CD4-positive, alpha-beta memory T cell (primary cell): ENCODE results near the gene MYO1B. TPM values are rescaled to one million over a fixed set of nuclear protein-coding genes. Genes with fewer than 3 reads are reported as not detected.

Source experiments
- CTCF ChIA-PET: fragments of 350-600 bp; sonication (Branson Sonifier 250); formaldehyde crosslinking; loops from one replicate; lab custom pipeline; 2021; ENCODE audit warnings: inconsistent platforms; ENCODE audit not compliant: partially characterized antibody; lab: Charles Lee
- POLR2A ChIA-PET: fragments of 350-600 bp; sonication (Branson Sonifier 250); formaldehyde crosslinking; loops from one replicate; lab custom pipeline; 2021; ENCODE audit not compliant: partially characterized antibody; lab: Charles Lee
- DNase-seq, 5 donors: peaks; one replicate each; pipeline versions ENCODE4 v3.0.0 to v3.0.0-alpha.2; 2020 to 2022; ENCODE audit warnings: mixed read lengths in 1 of 5
- H3K27ac ChIP-seq: one replicate; pipeline ENCODE4 v1.7.0; 2013; ENCODE audit warnings: low read depth, low read length
- H3K27me3 ChIP-seq: 2 replicates; pipeline ENCODE4 v1.7.0; 2013; ENCODE audit warnings: mild to moderate bottlenecking, low read length, moderate library complexity; ENCODE audit not compliant: insufficient read depth
- H3K36me3 ChIP-seq: 2 replicates; pipeline ENCODE4 v1.7.0; 2013; ENCODE audit warnings: mild to moderate bottlenecking, low read length, moderate library complexity; ENCODE audit not compliant: insufficient read depth
- H3K4me1 ChIP-seq: 2 replicates; pipeline ENCODE4 v1.7.0; 2013; ENCODE audit warnings: mild to moderate bottlenecking, low read length, moderate library complexity; ENCODE audit not compliant: insufficient read depth
- H3K4me3 ChIP-seq, 2 donors: one replicate each; pipeline ENCODE4 v1.7.0; 2013; ENCODE audit warnings: low read length in 2 of 2, mild to moderate bottlenecking in 1 of 2
- H3K9me3 ChIP-seq, 2 donors: one replicate each; pipeline ENCODE4 v1.7.0; 2013; ENCODE audit warnings: low read length in 2 of 2, control low read depth in 1 of 2; ENCODE audit not compliant: control insufficient read depth in 1 of 2
- H3K27ac Mint-ChIP-seq, 7 donors: one replicate each; pipeline ENCODE4 v1.8.0; 2020 to 2021; ENCODE audit warnings: mixed read lengths in 7 of 7, mild to moderate bottlenecking in 6 of 7, inconsistent platforms in 3 of 7, moderate library complexity in 3 of 7
- H3K27me3 Mint-ChIP-seq, 2 donors: one replicate each; pipeline ENCODE4 v1.8.0; 2020 to 2021; ENCODE audit warnings: mixed read lengths in 2 of 2
- H3K36me3 Mint-ChIP-seq, 2 donors: one replicate each; pipeline ENCODE4 v1.8.0; 2020 to 2021; ENCODE audit warnings: mixed read lengths in 2 of 2, inconsistent platforms in 1 of 2, mild to moderate bottlenecking in 1 of 2
- H3K4me1 Mint-ChIP-seq, 4 donors: one replicate each; pipeline ENCODE4 v1.8.0; 2020 to 2021; ENCODE audit warnings: mixed read lengths in 4 of 4, mild to moderate bottlenecking in 1 of 4
- H3K4me3 Mint-ChIP-seq, 8 donors: one replicate each; pipeline ENCODE4 v1.8.0; 2020 to 2021; ENCODE audit warnings: mixed read lengths in 8 of 8, mild to moderate bottlenecking in 7 of 8, moderate library complexity in 6 of 8, inconsistent platforms in 3 of 8
- H3K9me3 Mint-ChIP-seq, 8 donors: one replicate each; pipeline ENCODE4 v1.8.0; 2020 to 2021; ENCODE audit warnings: mixed read lengths in 8 of 8, mild to moderate bottlenecking in 5 of 8, inconsistent platforms in 3 of 8, moderate library complexity in 1 of 8
- intact Hi-C: fragments of 100-400 bp; cut with micrococcal nuclease; formaldehyde crosslinking; loops from one replicate; pipeline ENCODE4 v1.15.1; 2023
- polyA plus RNA-seq, 2 donors: library from polyadenylated mRNA; unstranded; fragments of 300-500 nt; fragmentation: Illumina TruSeq; gene quantifications; one replicate each; pipeline ENCODE4 v1.2.3, GENCODE V29; 2021
- total RNA-seq, 2 experiments: library from RNA; stranded (reverse); gene quantifications; one replicate each; pipeline ENCODE4 v1.2.3, GENCODE V29; 2021

MYO1B gene
- total and polyA plus RNA-seq, 4 experiments from 2014 or later, result 0.12 to 0.38 (median 0.17) TPM

DNA sequence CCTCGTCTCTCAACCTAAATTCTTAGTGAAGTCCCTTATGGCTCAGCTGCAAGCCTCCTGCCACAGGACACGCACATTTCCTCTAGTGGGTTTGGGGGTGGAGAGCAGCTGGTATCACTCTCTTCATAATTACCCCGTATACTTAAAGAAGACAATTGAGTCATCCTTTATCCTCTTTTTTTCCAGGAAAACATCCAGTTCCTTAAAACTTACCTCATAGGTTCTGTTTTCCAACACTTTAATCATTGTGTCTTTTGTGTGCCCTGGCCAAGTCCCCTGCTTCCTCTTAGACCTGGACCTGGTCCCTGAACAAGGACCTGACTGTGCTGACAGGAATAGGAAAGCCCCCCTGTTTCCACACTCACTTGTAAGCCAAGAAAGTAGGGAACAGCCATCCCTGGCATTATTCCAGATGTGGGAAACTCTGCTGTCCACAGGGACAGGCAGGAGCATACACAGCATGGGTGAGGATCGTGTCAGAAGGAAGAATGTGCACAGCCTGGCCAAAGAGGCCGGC is 42.3 kb upstream of the MYO1B start:
- H3K9me3 Mint-ChIP-seq, result peaks cover 0 to 2% (median 0%) of the 10 kb centered on the region in 8 donors
- peak overlapping the region in 6 of 7 donors; percentile 67 to 88 (median 70) for H3K27ac Mint-ChIP-seq
- Histone ChIP-seq H3K9me3 (no peaks in the 10 kb centered on the region), H3K27me3 (no peaks in the 10 kb centered on the region), H3K4me3 (no peak overlapping the region), H3K36me3 (no peaks in the 10 kb centered on the region), H3K27ac (peak overlapping the region; percentile 33), H3K4me1 (peaks cover 44% of the 10 kb centered on the region)
- POLR2A ChIA-PET, result interaction anchor here (1.2 kb wide), 1 partner anchor 9 kb away, joined by 6 read pairs; no protein-coding TSS in a partner anchor
- peaks cover 0 to 5% of the 10 kb centered on the region in 2 donors for H3K36me3 Mint-ChIP-seq
- intact Hi-C loops, result no loop called here
- peak overlapping the region in 5 of 8 donors; percentile 35 to 64 (median 42) for H3K4me3 Mint-ChIP-seq
- H3K4me1 Mint-ChIP-seq, result peaks cover 33 to 54% (median 41%) of the 10 kb centered on the region in 4 donors
- CTCF ChIA-PET, result no interaction called here
- DNase-seq, result peak in 1 of 5 donors; percentile 46
- no peaks in the 10 kb centered on the region for H3K27me3 Mint-ChIP-seq

- Mint-ChIP-seq H3K36me3 (peaks cover 0 to 5% of the 10 kb centered on the region in 2 donors), H3K27me3 (no peaks in the 10 kb centered on the region), H3K9me3 (no peaks in the 10 kb centered on the region), H3K4me3 (peak overlapping the region; percentile 57 to 94 (median 82)), H3K4me1 (peaks cover 33 to 54% (median 41%) of the 10 kb centered on the region in 4 donors), H3K27ac (peak overlapping the region; percentile 83 to 96 (median 93))
- Histone ChIP-seq H3K4me3 (peak overlapping the region in 1 of 2 donors; percentile 17), H3K27ac (peak overlapping the region; percentile 35), H3K36me3 (no peaks in the 10 kb centered on the region), H3K4me1 (peaks cover 44% of the 10 kb centered on the region), H3K27me3 (no peaks in the 10 kb centered on the region), H3K9me3 (no peaks in the 10 kb centered on the region)
- CTCF ChIA-PET, result interaction anchor here (0.9 kb wide), 1 partner anchor 10 kb away, joined by 3 read pairs; no protein-coding TSS in a partner anchor
- DNase-seq, result peak; percentile 24 to 47 (median 35)
- intact Hi-C loops, result no loop called here
- POLR2A ChIA-PET, result interaction anchor here (1.5 kb wide), 1 partner anchor 14 kb away, joined by 5 read pairs; no protein-coding TSS in a partner anchor
Measured at GRCh38 chr2:191204433-191204832, 40.8 kb upstream of the MYO1B start.

- no peaks in the 10 kb centered on the region for H3K27me3 Mint-ChIP-seq
- ChIA-PET POLR2A (interaction anchor here (0.7 to 2.0 kb wide), 12 partner anchors 9 to 469 kb away, joined by 3 to 14 read pairs (median 4); partner anchors contain the start of gene STAT4), CTCF (interaction anchor here (0.8 to 1.7 kb wide), 7 partner anchors 11 to 52 kb away, joined by 3 to 7 read pairs (median 3); no protein-coding TSS in a partner anchor)
- peaks cover 3 to 5% of the 10 kb centered on the region in 2 donors for H3K36me3 Mint-ChIP-seq
- no peaks in the 10 kb centered on the region for H3K27me3 ChIP-seq
- H3K9me3 ChIP-seq, result no peaks in the 10 kb centered on the region
- H3K4me1 Mint-ChIP-seq, result peaks cover 31 to 48% (median 39%) of the 10 kb centered on the region in 4 donors
- peak overlapping the region; percentile 72 to 86 (median 79) for H3K4me3 Mint-ChIP-seq
- H3K4me3 ChIP-seq, result peak overlapping the region in 1 of 2 donors; percentile 27
- peak overlapping the region; percentile 84 to 91 (median 89) for H3K27ac Mint-ChIP-seq
- DNase-seq, result peak; percentile 37 to 68 (median 49)
- intact Hi-C loops, result no loop called here
- H3K9me3 Mint-ChIP-seq, result peaks cover 0 to 12% (median 8%) of the 10 kb centered on the region in 8 donors
- H3K4me1 ChIP-seq, result peaks cover 44% of the 10 kb centered on the region
- H3K27ac ChIP-seq, result peak overlapping the region; percentile 46
- H3K36me3 ChIP-seq, result no peaks in the 10 kb centered on the region
Measured at GRCh38 chr2:191206613-191207471, 38.4 kb upstream of the MYO1B start.

DNA sequence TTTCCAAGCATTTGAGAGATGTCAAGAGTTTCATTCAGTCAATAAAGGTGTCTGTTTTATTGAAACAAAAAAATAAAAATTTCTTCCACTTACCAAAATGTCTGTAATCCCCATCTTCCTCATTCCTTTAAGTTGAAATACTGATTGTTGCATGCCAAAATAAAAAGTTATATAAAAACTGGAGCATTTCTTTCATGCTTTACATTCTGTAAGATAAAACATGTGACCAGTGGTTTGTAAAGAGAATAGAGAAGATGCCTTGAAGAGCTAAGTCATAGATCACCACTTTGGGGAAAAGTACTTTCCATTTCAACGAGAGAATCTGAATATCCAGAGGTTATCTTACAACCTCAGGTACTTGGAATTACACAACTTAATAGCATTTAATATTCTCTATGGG is 35.9 kb upstream of the MYO1B start:
- CTCF ChIA-PET, result interaction anchor here (0.9 kb wide), 1 partner anchor 9 kb away, joined by 3 read pairs; no protein-coding TSS in a partner anchor
- H3K27ac Mint-ChIP-seq, result no peak overlapping the region

DNA sequence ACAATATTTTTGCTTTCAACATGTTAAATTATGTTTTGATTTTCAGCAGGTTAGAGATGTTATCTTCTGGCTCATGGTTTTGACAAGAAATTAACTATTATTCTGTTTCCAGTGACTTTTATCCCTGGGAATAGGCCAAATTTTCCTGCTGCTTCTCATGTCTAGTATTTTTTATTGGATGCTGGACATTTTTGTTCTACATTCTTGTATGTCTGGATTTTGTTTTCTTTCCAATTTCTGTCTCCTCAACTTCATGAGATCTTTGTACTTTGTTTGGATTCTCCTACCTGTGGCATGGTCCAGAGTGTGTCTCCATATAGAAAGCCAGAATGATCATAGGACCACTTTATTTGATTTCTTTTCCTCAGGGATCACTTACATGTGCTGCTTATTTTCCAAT is 33.1 kb upstream of the MYO1B start:
- Histone ChIP-seq H3K4me3 (no peak overlapping the region), H3K4me1 (peaks cover 4% of the 10 kb centered on the region), H3K27me3 (no peaks in the 10 kb centered on the region), H3K36me3 (no peaks in the 10 kb centered on the region), H3K27ac (no peak overlapping the region), H3K9me3 (no peaks in the 10 kb centered on the region)
- Mint-ChIP-seq H3K4me1 (peaks cover 0 to 4% (median 3%) of the 10 kb centered on the region in 4 donors), H3K4me3 (no peak overlapping the region), H3K9me3 (peaks cover 0 to 28% (median 21%) of the 10 kb centered on the region in 8 donors), H3K27me3 (peaks cover 2 to 4% of the 10 kb centered on the region in 2 donors), H3K27ac (no peak overlapping the region), H3K36me3 (peaks cover 1 to 8% of the 10 kb centered on the region in 2 donors)
- ChIA-PET POLR2A (no interaction called here), CTCF (no interaction called here)
- intact Hi-C loops, result no loop called here
- no peak for DNase-seq

More for the DNA sequence above, 35.9 kb upstream of the MYO1B start:
- H3K9me3 ChIP-seq, result no peaks in the 10 kb centered on the region
- H3K36me3 Mint-ChIP-seq, result peaks cover 3 to 8% of the 10 kb centered on the region in 2 donors
- H3K36me3 ChIP-seq, result no peaks in the 10 kb centered on the region
- POLR2A ChIA-PET, result interaction anchor here (1.4 kb wide), 1 partner anchor 15 kb away, joined by 4 read pairs; no protein-coding TSS in a partner anchor
- peaks cover 0 to 28% (median 21%) of the 10 kb centered on the region in 8 donors for H3K9me3 Mint-ChIP-seq
- H3K4me1 Mint-ChIP-seq, result peaks cover 16 to 28% (median 22%) of the 10 kb centered on the region in 4 donors
- no peak for DNase-seq
- intact Hi-C loops, result no loop called here
- H3K4me3 ChIP-seq, result no peak overlapping the region
- H3K27me3 ChIP-seq, result no peaks in the 10 kb centered on the region
- H3K4me3 Mint-ChIP-seq, result no peak overlapping the region
- no peak overlapping the region for H3K27ac ChIP-seq
- H3K4me1 ChIP-seq, result peaks cover 26% of the 10 kb centered on the region
- H3K27me3 Mint-ChIP-seq, result peaks cover 0 to 2% of the 10 kb centered on the region in 2 donors

DNA sequence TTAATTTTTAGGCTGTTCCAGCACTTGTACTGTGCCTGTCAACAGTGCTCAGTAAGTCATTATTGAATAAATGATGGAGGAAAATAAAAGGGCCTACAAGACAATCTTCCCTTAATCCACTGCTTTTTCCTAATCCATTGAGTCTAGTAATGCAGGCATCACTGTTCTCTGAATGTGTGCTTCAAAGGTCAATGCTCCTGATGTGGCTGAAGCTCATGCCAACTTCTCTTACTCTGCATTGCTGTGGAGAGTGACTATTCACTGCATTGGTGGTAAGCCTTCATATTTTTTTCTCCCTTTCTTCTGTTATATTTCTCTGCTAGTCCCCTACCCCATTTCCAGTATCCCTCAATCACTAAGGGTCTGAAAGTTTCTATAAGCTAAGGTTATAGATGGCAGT is 31.9 kb upstream of the MYO1B start:
- no peaks in the 10 kb centered on the region for H3K4me1 ChIP-seq
- Mint-ChIP-seq H3K27me3 (peaks cover 2 to 4% of the 10 kb centered on the region in 2 donors), H3K9me3 (peaks cover 0 to 28% (median 21%) of the 10 kb centered on the region in 8 donors), H3K4me1 (no peaks in the 10 kb centered on the region), H3K4me3 (no peak overlapping the region), H3K27ac (no peak overlapping the region), H3K36me3 (peaks cover 1 to 8% of the 10 kb centered on the region in 2 donors)
- no peak overlapping the region for H3K27ac ChIP-seq
- no peaks in the 10 kb centered on the region for H3K27me3 ChIP-seq
- H3K4me3 ChIP-seq, result no peak overlapping the region
- intact Hi-C loops, result no loop called here
- ChIA-PET POLR2A (no interaction called here), CTCF (no interaction called here)
- DNase-seq, result no peak
- H3K9me3 ChIP-seq, result no peaks in the 10 kb centered on the region
- H3K36me3 ChIP-seq, result no peaks in the 10 kb centered on the region
